ENCODE results near the gene ZMYM2.

ZMYM2 gene

DNA sequence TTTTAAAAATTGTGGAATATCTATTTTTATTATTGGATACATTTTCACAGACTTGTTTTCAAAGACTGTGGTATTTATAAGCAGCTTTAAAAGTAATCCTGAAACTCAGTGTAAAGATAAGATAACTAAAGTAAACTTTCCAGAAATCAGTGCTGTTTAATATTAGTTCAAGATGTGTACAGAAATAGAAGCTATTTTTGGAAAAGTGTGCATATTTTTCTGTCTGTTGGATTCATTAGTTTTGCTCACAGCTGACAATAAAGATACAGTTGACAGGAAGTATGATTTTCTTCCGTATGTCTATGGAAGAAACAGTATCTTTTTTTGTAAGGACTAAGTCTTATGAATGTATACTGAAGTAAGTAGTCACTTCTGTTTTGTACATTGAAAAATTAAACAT, 116.4 kb downstream of the ZMYM2 start:
- peaks cover 56% of the 10 kb centered on the region for H3K4me1 Mint-ChIP-seq (ENCODE audit: low read depth)
- H3K27ac Mint-ChIP-seq = peak overlapping the region; percentile 80
- no peaks in the 10 kb centered on the region for H3K9me3 Mint-ChIP-seq
- intact Hi-C loops (cut with micrococcal nuclease) = loop anchor here (5.0 kb wide), 1 partner anchor 52 kb away; no protein-coding TSS in a partner anchor
- peaks cover 72% of the 10 kb centered on the region for H3K36me3 Mint-ChIP-seq (ENCODE audit: low read depth)
- no peak overlapping the region for H3K4me3 Mint-ChIP-seq
- no peaks in the 10 kb centered on the region for H3K27me3 Mint-ChIP-seq

DNA sequence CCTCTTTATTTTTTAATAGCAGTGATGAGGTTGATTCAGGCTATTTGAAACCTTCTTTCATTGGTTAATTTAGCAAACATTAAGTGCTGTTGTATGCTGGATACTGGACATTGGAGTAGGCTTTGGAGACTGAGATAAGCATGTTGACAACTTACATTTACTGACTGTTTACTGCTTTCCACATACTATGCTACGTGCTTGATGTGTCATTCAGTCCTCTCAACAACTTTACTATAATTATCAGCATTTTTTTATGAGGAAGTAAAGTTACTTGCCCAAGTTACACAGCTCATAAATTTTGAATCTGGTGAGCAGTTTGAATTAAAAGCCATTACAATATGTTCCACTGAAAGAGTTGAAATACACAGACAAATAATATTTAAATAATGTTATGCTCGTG, 118.6 kb downstream of the ZMYM2 start:
- Mint-ChIP-seq H3K27me3 (no peaks in the 10 kb centered on the region), H3K36me3 (ENCODE audit: low read depth) (peaks cover 69% of the 10 kb centered on the region), H3K27ac (peak overlapping the region; percentile 80), H3K4me1 (ENCODE audit: low read depth) (peaks cover 37% of the 10 kb centered on the region), H3K9me3 (no peaks in the 10 kb centered on the region), H3K4me3 (no peak overlapping the region)
- intact Hi-C loops (cut with micrococcal nuclease) = loop anchor here (5.0 kb wide), 1 partner anchor 50 kb away; no protein-coding TSS in a partner anchor

DNA sequence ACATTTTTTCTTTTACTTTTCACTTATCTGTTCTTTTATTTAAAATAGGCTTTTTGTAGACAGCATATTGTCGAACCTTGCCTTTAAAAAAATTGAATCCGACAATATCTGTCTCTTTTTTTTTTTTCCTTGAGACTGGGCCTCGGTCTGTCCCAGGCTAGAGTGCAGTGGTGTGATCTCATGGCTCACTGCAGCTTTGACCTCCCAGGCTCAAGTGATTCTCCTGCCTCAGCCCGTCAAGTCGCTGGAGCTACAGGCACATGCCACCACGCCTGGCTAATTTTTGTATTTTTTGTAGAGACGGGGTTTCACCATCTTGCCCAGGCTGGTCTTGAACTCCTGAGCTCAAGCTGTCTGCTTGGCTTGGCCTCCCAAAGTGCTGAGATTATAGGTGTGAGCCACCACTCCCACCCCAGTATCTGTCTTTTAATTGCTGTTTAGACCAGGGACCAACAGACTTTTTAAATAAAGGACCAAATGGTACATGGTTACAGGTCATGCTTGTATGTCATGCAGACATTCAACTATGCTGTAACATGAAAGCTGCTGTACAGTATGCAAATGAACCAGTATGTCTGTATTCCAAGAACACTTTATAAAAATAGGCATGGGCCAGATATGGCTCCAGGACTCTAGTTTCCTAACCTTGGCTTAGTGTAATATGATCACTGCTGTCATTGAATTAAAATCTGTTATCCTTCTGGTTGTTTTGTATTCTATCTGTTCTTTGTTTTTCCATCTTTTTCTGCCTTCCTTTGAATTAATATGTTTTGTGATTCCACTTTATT, 122.0 kb downstream of the ZMYM2 start:
- H3K36me3 Mint-ChIP-seq (ENCODE audit: low read depth) = peaks cover 75% of the 10 kb centered on the region
- no peaks in the 10 kb centered on the region for H3K27me3 Mint-ChIP-seq
- no peaks in the 10 kb centered on the region for H3K9me3 Mint-ChIP-seq
- peaks cover 15% of the 10 kb centered on the region for H3K4me1 Mint-ChIP-seq (ENCODE audit: low read depth)
- no peak overlapping the region for H3K27ac Mint-ChIP-seq
- H3K4me3 Mint-ChIP-seq = no peak overlapping the region
- intact Hi-C loops (cut with micrococcal nuclease) = no loop called here

DNA sequence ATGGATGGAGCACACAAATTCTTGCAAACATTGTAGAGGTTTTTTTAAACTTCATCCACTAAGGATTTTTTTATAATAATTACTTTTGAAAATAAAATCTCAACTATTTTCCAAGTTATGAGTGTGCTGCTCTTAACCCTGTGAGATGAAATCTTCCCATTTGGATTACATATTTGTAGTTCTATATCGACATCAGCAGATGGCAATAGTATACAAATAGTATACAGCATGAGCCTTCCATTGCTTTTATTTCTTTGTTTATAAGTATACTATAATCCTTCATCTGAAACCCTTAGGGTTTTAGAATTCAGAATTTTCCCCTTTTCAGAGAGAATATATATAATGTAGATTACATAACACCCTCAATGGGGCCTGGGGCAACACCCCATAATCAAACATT, 131.8 kb downstream of the ZMYM2 start:
- Mint-ChIP-seq H3K36me3 (ENCODE audit: low read depth) (peaks cover 18% of the 10 kb centered on the region), H3K27me3 (peaks cover 2% of the 10 kb centered on the region), H3K4me3 (no peak overlapping the region), H3K4me1 (ENCODE audit: low read depth) (no peaks in the 10 kb centered on the region), H3K27ac (no peak overlapping the region), H3K9me3 (no peaks in the 10 kb centered on the region)
- intact Hi-C loops (cut with micrococcal nuclease) = loop anchor here (5.0 kb wide), 1 partner anchor 37 kb away; no protein-coding TSS in a partner anchor

DNA sequence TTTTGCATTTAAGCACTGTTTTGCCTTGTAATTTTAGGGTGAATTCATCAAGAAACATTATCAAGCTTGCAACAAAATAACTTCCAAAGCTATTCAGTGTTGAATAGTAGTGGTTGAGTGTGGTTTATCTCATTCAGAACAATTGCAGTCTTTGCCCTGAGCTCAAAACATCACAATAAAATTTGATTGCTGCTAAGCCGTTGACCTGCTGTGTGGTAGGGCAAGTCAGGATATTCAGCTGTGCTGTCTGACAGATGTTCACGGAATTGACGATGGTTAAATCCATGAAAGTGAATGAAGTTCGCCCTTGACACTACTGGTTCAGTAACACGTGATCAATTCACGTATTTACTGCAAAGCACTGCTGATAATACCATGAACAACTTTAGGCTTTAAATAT, 135.4 kb downstream of the ZMYM2 start:
- Mint-ChIP-seq H3K4me3 (no peak overlapping the region), H3K27ac (no peak overlapping the region), H3K27me3 (peaks cover 18% of the 10 kb centered on the region), H3K4me1 (ENCODE audit: low read depth) (peaks cover 6% of the 10 kb centered on the region), H3K36me3 (ENCODE audit: low read depth) (no peaks in the 10 kb centered on the region), H3K9me3 (no peaks in the 10 kb centered on the region)
- intact Hi-C loops (cut with micrococcal nuclease) = loop anchor here (5.0 kb wide), 1 partner anchor 33 kb away; no protein-coding TSS in a partner anchor

DNA sequence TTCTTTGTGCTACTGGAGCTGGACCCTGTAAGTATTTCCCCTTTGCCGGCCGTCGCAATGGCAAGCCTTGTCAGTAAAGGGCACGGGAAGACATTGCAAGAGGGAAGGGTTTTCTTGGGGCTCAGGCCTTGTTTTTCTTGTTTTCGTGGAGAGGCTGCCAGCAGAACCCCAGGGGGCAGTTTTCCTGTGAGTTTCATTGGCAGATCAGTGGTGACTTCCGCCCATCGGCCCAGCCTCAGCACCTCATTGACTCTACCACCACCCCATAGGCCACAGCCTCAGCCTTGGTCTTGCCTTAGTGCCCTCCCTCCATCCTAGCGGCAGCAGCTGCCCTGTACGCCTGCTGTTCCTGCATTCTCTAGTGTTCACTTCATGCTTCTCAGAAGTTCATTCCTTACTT, 140.8 kb downstream of the ZMYM2 start:
- Mint-ChIP-seq H3K27ac (no peak overlapping the region), H3K36me3 (ENCODE audit: low read depth) (no peaks in the 10 kb centered on the region), H3K27me3 (peaks cover 34% of the 10 kb centered on the region), H3K9me3 (no peaks in the 10 kb centered on the region), H3K4me1 (ENCODE audit: low read depth) (peaks cover 13% of the 10 kb centered on the region), H3K4me3 (no peak overlapping the region)
- intact Hi-C loops (cut with micrococcal nuclease) = no loop called here

DNA sequence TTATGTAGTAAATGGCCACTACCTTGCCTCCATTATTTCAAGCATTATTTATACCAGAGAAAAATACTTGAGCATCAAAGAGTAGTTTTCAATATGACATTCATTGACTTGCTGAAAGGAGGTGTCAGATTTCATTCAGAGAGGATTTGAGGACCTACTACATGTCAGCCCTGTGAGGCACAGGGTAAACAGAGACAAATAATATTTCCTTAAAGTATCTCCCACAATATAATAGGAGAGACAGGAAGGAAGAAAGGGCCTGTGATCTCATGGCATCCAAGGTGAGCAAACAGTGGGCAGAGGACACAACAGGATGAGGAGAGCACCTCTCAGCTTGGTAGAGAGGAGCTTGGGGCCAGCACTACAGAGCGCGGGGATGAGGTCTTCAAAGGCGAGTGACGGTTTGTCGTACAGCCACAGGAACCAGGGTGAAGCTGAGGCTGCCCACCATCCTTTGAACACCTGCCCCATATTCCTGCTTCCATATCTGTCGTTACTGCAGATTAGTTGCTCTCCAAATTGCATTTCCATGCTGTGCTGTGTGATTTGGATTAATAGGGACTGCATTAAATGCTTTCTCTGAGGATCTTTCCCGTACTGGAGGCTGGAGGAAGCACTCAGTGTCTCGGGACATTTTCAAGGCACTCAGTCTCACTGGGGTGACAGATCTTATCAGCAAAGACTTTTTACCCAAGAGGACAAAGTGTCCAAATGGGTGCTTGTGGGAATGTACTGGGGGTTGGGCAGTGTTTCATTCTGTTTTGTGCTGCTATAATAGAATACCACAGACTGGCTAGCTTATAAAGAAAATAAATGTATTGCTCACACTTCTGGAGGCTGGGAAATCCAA, 143.2 kb downstream of the ZMYM2 start:
- H3K9me3 Mint-ChIP-seq = no peaks in the 10 kb centered on the region
- H3K4me1 Mint-ChIP-seq (ENCODE audit: low read depth) = peaks cover 23% of the 10 kb centered on the region
- H3K36me3 Mint-ChIP-seq (ENCODE audit: low read depth) = no peaks in the 10 kb centered on the region
- intact Hi-C loops (cut with micrococcal nuclease) = no loop called here
- H3K4me3 Mint-ChIP-seq = no peak overlapping the region
- no peak overlapping the region for H3K27ac Mint-ChIP-seq
- peaks cover 30% of the 10 kb centered on the region for H3K27me3 Mint-ChIP-seq

DNA sequence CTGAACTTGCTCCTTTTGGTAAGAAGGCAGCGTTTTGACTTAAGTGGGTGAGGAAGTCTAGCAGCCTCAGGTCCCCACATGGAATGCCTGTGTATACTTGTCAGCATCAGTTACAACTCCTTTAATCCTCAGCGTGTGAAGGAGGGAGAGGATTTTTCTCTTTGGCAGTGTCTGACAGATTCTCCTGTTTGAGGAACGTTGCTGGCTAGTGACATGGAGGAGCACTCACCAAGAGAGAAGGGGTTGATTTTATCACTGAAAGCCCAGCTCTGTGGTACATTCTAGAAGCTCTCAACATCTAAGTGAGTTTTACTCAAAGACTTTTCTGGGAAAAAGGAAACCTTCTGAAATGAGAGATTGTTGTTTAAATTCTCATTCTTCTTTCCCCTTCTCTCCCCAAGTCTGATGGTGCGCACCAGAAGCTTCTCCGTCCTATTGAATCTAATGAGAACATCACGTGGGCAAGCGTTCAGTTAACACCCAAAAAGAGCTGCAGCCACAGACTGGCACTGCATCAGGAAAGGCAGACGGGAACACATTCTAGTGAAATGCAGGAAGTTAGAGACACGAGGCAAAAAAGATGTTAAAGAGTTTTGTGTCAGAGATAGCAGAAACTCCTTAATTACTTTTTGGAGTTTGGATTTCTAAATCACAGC, 144.1 kb downstream of the ZMYM2 start:
- H3K36me3 Mint-ChIP-seq (ENCODE audit: low read depth) = no peaks in the 10 kb centered on the region
- intact Hi-C loops (cut with micrococcal nuclease) = no loop called here
- H3K9me3 Mint-ChIP-seq = no peaks in the 10 kb centered on the region
- peaks cover 23% of the 10 kb centered on the region for H3K4me1 Mint-ChIP-seq (ENCODE audit: low read depth)
- no peak overlapping the region for H3K27ac Mint-ChIP-seq
- no peak overlapping the region for H3K4me3 Mint-ChIP-seq
- H3K27me3 Mint-ChIP-seq = peaks cover 29% of the 10 kb centered on the region

DNA sequence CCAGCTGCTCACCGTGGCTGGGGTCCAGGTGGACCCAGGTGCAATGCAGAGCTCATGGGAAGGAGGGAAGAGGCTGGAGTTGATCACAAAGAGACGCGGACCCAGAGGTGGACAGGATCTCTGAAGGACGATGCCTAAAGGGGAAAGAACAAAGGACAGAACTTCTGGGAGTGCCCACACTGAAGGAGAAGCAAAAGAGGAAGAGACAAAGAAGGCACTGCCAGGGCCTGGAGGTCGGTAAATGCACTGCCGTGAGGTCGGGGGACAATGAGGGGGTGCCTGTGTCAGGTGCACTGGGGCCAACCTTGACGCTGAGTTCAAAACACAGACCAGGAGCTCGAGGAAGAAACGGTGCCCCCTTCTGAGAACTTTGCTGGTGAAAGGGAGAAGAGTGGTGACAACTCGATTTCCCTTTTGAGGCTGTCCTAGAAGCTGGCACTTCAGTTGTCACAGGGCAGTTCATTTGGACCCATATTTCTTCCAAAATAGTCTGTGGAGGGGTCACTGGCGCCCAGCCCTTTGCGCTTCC, 146.7 kb downstream of the ZMYM2 start:
- no peaks in the 10 kb centered on the region for H3K36me3 Mint-ChIP-seq (ENCODE audit: low read depth)
- peaks cover 28% of the 10 kb centered on the region for H3K4me1 Mint-ChIP-seq (ENCODE audit: low read depth)
- H3K27me3 Mint-ChIP-seq = peaks cover 16% of the 10 kb centered on the region
- intact Hi-C loops (cut with micrococcal nuclease) = no loop called here
- no peak overlapping the region for H3K4me3 Mint-ChIP-seq
- no peaks in the 10 kb centered on the region for H3K9me3 Mint-ChIP-seq
- H3K27ac Mint-ChIP-seq = peak overlapping the region; percentile 80

DNA sequence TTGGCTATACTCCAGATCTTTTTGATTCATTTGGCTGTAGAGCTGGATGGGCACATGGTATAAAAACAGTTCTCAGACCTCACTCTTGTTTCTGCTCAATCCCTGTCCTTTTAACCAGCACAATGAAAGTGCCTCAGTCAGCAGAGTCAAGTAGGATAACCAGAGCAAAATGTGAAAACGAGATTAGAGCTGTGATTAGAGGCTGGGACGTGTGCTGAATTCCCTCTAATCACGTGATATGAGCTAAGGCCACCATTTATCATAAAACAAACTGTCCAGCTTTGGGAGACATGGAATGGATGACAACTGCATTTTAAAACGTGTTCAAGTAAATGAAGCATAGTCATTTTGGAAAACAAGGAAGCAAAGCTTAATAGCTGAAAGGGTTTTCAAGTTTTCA, 148.2 kb downstream of the ZMYM2 start:
- no peak overlapping the region for H3K4me3 Mint-ChIP-seq
- peaks cover 22% of the 10 kb centered on the region for H3K4me1 Mint-ChIP-seq (ENCODE audit: low read depth)
- H3K9me3 Mint-ChIP-seq = no peaks in the 10 kb centered on the region
- no peaks in the 10 kb centered on the region for H3K36me3 Mint-ChIP-seq (ENCODE audit: low read depth)
- H3K27ac Mint-ChIP-seq = no peak overlapping the region
- H3K27me3 Mint-ChIP-seq = peaks cover 13% of the 10 kb centered on the region
- intact Hi-C loops (cut with micrococcal nuclease) = no loop called here

DNA sequence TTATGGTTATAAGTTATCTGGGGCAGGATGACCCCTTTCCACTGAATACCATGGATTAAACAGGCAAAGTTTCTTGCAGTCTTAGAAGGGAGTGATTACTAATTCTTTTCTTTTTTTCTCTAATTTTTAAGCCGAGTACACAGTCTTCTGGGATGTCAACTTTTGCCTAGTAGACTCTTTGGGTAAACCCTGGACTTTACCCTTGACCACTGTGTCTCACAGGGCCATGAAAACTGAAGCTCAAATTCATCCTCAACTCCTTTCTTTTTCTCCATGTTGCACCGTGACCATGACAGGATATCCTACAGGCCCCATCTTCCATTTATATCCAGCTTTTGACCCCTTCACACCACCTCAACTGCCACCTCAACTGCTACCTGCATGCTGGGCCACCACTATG, 150.5 kb downstream of the ZMYM2 start:
- H3K27me3 Mint-ChIP-seq = peaks cover 11% of the 10 kb centered on the region
- peaks cover 22% of the 10 kb centered on the region for H3K4me1 Mint-ChIP-seq (ENCODE audit: low read depth)
- intact Hi-C loops (cut with micrococcal nuclease) = no loop called here
- no peak overlapping the region for H3K4me3 Mint-ChIP-seq
- H3K36me3 Mint-ChIP-seq (ENCODE audit: low read depth) = no peaks in the 10 kb centered on the region
- H3K27ac Mint-ChIP-seq = no peak overlapping the region
- H3K9me3 Mint-ChIP-seq = no peaks in the 10 kb centered on the region

DNA sequence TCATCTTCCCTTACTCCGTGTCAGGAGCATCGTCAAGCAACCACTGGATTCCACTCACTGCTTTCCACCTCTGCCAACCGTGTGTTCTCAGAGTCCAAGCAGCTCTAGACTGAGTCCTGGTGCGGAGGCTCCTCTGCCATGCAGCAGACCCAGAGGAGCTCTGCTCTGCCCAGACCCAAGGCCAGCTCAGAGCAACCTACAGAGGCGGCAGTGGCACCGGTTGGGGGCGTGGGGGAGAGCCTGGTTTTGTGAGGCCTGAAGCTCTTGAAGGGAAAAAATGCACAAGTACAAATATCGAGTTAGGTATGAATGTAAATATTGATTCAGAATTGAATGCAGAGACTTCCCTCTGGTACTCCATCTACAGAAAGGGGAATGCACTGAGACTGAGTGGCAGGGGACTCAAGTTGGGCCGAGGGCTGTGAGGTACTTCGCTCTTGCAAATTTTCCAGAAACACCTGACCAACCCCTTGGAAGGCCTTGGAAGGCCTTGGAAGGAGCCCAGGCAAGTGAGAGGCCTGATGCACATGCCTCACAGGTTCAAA, 155.6 kb downstream of the ZMYM2 start:
- intact Hi-C loops (cut with micrococcal nuclease) = no loop called here
- Mint-ChIP-seq H3K4me1 (ENCODE audit: low read depth) (peaks cover 13% of the 10 kb centered on the region), H3K9me3 (no peaks in the 10 kb centered on the region), H3K4me3 (no peak overlapping the region), H3K27me3 (peaks cover 13% of the 10 kb centered on the region), H3K27ac (no peak overlapping the region), H3K36me3 (ENCODE audit: low read depth) (no peaks in the 10 kb centered on the region)

DNA sequence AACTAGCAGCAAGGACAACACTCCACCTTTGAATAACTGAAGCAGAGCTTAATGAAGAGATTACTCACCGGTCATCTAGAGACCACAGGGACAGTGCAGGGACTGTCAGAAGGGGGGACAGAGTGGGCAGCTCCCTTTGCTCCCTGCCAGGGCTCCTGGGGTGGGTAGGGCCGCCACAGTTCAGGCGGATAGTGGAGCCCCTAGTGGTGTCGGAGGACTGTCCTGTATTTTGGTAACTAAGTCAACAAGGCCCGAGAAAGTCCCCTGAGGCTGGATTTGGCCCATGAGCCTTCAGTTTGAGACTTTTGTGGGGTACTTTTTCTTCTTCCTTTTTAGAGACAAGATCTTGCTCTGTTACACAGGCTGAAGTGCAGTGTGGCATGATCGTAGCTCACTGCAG, 157.7 kb downstream of the ZMYM2 start:
- Mint-ChIP-seq H3K4me1 (ENCODE audit: low read depth) (peaks cover 22% of the 10 kb centered on the region), H3K27me3 (peaks cover 16% of the 10 kb centered on the region), H3K9me3 (no peaks in the 10 kb centered on the region), H3K36me3 (ENCODE audit: low read depth) (no peaks in the 10 kb centered on the region), H3K4me3 (no peak overlapping the region), H3K27ac (no peak overlapping the region)
- intact Hi-C loops (cut with micrococcal nuclease) = no loop called here
